Measurements from ENCODE around the gene GCDH. TPM values are rescaled to one million over a fixed set of nuclear protein-coding genes. Genes with fewer than 3 reads are reported as not detected.

Gene GCDH
- total RNA-seq, 1 donor from 2014 or later, result 38.2 TPM

DNA sequence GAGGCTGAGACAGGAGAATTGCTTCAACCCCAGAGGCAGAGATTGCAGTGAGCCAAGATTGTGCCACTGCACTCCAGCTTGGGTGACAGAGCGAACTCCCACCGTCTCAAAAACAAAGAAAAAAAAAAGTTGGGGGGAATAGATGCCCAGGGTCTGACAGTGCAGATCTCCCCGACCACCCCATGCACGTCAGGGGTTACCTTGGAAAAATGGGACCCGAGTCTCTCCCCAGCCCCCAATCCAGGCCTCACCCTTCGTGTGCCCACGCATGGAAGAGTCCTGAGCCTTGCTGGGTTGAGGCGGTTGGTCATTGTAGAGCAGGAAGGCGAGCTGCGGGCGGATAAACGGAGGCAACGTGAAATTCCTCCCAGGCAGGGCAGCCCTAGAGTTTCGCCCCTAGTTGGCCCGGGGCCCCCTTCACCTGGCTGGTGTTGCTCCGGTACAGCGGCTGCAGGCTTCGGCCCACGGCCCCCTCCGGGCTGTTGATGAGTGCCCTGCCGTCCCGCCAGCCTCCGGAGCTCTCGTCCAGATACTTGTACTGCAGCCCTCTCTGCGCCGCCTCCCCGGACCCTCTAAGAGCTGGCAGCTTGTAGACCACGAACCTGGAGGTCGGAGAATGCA is 10.3 kb upstream of the GCDH start:
- FAIRE-seq (no peak), DNase-seq (ENCODE audit: low read depth) (no peak)
- Histone ChIP-seq H3K4me3 (ENCODE audit: low read depth, low read length) (peak overlapping the region; percentile 94), H3K36me3 (ENCODE audit: control insufficient read depth, insufficient read depth, low read length) (peaks cover 2% of the 10 kb centered on the region), H3K27me3 (ENCODE audit: control insufficient read depth, insufficient read depth, low read length) (no peaks in the 10 kb centered on the region)
- TF ChIP-seq, protein P1, sequence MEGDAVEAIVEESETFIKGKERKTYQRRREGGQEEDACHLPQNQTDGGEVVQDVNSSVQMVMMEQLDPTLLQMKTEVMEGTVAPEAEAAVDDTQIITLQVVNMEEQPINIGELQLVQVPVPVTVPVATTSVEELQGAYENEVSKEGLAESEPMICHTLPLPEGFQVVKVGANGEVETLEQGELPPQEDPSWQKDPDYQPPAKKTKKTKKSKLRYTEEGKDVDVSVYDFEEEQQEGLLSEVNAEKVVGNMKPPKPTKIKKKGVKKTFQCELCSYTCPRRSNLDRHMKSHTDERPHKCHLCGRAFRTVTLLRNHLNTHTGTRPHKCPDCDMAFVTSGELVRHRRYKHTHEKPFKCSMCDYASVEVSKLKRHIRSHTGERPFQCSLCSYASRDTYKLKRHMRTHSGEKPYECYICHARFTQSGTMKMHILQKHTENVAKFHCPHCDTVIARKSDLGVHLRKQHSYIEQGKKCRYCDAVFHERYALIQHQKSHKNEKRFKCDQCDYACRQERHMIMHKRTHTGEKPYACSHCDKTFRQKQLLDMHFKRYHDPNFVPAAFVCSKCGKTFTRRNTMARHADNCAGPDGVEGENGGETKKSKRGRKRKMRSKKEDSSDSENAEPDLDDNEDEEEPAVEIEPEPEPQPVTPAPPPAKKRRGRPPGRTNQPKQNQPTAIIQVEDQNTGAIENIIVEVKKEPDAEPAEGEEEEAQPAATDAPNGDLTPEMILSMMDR (IDR thresholded peaks at IDR 0.05; ENCODE audit: insufficient read depth, low read length, severe bottlenecking), result no peak

DNA sequence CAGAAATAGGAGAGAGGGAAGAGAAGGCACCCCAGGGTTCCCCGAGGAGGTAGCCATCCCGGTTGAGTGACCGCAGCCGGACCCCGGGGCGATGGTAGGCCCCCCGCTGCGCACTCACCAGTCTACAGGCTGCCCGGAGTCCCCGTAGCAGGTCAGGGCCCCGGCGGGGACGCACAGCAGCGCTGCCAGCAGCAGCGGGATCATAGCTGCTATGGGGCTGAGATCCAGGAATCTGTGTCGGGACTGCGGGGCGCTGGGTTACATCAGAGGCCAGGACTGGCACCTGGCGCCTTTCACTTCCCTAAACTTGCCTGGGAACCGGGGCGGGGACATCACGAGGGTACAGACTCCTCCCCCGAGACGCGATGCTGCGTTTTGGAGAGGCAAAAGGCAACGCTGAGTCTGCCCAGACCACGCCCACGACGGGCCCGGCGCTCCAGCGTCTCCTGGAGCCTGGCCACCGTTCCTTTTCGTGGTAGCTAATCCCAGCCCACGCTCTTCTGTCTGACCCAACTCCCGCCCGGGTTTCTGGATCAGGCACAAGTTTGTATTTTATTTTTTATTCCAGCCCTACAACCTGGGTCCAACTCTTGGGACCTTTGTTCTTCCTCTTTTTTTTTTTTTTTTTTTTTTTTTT is 9.7 kb upstream of the GCDH start, which contains the start of gene DNASE2:
Gene DNASE2 (minus strand): TSS at position 278 of the 637 bp plus-strand sequence. CDS start 74 bp downstream, at position 204.
- TF ChIP-seq, protein P1 (IDR thresholded peaks at IDR 0.05; ENCODE audit: insufficient read depth, low read length, severe bottlenecking), result no peak
- Histone ChIP-seq H3K36me3 (ENCODE audit: control insufficient read depth, insufficient read depth, low read length) (peaks cover 2% of the 10 kb centered on the region), H3K4me3 (ENCODE audit: low read depth, low read length) (peak within 1 kb of the TSS; percentile 94), H3K27me3 (ENCODE audit: control insufficient read depth, insufficient read depth, low read length) (no peaks in the 10 kb centered on the region)
- peak; percentile 91 for DNase-seq (ENCODE audit: low read depth)
- FAIRE-seq, result peak; percentile 36

DNA sequence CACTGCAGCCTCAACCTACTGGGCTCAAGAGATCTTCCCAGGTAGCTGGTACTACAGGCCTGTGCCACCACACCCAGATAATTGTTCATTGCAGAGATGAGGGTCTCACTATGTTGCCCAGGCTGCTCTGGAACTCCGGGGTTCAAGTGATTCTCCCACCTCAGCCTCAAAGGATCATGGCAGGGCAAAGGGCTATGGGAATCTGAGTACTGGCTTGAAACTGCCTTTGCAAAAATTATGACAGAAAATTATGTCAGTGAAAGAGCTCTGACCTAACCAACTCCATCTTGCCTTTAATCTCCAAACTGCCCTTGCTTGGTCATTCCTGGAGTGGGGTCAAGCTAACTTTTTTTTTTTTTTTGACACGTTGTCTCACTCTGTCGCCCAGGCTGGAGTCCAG is 8.4 kb upstream of the GCDH start:
- Histone ChIP-seq H3K36me3 (ENCODE audit: control insufficient read depth, insufficient read depth, low read length) (no peaks in the 10 kb centered on the region), H3K27me3 (ENCODE audit: control insufficient read depth, insufficient read depth, low read length) (no peaks in the 10 kb centered on the region), H3K4me3 (ENCODE audit: low read depth, low read length) (no peak overlapping the region)
- TF ChIP-seq, protein P1 (IDR thresholded peaks at IDR 0.05; ENCODE audit: insufficient read depth, low read length, severe bottlenecking), result no peak
- FAIRE-seq (no peak), DNase-seq (ENCODE audit: low read depth) (no peak)

DNA sequence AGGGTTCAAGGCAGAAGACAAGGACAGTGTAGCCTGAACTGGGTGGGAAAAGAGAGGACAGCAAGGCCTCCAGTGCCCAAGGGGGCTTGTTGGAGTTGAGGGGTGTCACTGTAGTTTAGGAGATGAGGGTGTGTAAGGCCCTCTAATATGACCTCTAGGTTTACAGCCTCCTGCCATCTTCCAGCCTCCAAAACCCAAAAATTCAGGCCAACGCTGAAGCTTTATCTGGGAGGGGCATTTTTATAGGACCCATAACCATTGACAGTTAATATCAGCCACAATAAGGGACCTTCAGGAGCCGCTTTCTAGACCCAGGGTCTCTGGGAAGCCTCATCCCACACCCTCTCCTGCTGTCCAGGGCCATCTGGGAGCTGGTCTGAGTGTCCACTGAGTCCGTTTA is 6.8 kb upstream of the GCDH start:
- no peak for DNase-seq (ENCODE audit: low read depth)
- no peak for FAIRE-seq
- TF ChIP-seq, protein P1 (IDR thresholded peaks at IDR 0.05; ENCODE audit: insufficient read depth, low read length, severe bottlenecking), result no peak
- Histone ChIP-seq H3K36me3 (ENCODE audit: control insufficient read depth, insufficient read depth, low read length) (no peaks in the 10 kb centered on the region), H3K27me3 (ENCODE audit: control insufficient read depth, insufficient read depth, low read length) (no peaks in the 10 kb centered on the region), H3K4me3 (ENCODE audit: low read depth, low read length) (no peak overlapping the region)

DNA sequence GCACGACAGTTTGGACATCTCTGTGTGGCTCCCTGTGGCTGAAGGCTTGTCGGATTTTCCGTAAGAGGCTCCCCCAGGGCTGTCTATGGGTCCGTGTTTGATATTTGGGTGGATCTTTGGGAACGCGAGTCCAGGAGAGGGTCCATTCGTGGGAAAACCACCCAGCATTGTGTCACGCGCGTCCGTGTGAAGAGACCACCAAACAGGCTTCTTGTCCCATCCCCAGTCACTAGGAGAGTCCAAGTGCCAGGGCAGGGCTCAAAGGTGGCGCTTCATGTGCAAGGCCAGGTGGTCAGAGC is 6.4 kb upstream of the GCDH start:
- DNase-seq (ENCODE audit: low read depth) (no peak), FAIRE-seq (no peak)
- Histone ChIP-seq H3K36me3 (ENCODE audit: control insufficient read depth, insufficient read depth, low read length) (no peaks in the 10 kb centered on the region), H3K4me3 (ENCODE audit: low read depth, low read length) (no peak overlapping the region), H3K27me3 (ENCODE audit: control insufficient read depth, insufficient read depth, low read length) (no peaks in the 10 kb centered on the region)
- TF ChIP-seq, protein P1 (IDR thresholded peaks at IDR 0.05; ENCODE audit: insufficient read depth, low read length, severe bottlenecking), result no peak
